ENCODE data around the gene PTPRJ.
"Not testable (repeated sequence)": the region's sequence is repeated elsewhere in the genome, so short reads cannot be mapped to it uniquely, and the experiment has no call there.

DNA sequence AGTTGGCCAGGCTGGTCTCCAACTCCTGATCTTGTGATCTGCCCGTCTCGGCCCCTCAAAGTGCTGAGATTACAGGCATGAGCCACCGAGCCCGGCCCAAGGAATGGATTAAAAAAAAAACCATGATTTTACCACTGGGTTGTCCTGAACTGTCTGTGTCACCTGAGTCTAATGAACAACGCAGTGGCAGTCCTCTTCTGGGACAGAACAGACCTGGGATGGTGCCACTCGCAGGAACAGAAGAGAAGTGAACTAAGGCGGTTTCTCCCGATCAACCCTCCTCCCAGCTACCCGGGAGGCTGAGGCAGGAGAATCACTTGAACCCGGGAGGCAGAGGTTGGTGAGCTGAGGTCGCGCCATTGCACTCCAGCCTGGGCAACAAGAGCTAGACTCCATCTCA lies 46.6 kb upstream of the PTPRJ start:
- TF ChIP-seq, protein P1, sequence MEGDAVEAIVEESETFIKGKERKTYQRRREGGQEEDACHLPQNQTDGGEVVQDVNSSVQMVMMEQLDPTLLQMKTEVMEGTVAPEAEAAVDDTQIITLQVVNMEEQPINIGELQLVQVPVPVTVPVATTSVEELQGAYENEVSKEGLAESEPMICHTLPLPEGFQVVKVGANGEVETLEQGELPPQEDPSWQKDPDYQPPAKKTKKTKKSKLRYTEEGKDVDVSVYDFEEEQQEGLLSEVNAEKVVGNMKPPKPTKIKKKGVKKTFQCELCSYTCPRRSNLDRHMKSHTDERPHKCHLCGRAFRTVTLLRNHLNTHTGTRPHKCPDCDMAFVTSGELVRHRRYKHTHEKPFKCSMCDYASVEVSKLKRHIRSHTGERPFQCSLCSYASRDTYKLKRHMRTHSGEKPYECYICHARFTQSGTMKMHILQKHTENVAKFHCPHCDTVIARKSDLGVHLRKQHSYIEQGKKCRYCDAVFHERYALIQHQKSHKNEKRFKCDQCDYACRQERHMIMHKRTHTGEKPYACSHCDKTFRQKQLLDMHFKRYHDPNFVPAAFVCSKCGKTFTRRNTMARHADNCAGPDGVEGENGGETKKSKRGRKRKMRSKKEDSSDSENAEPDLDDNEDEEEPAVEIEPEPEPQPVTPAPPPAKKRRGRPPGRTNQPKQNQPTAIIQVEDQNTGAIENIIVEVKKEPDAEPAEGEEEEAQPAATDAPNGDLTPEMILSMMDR (conservative IDR thresholded peaks at IDR 0.05; ENCODE audit: low read depth, low read length) = not testable (repeated sequence)
- not testable (repeated sequence) for TF ChIP-seq EZH2 (IDR thresholded peaks at IDR 0.05; ENCODE audit: borderline replicate concordance, low read depth, low read length, poor library complexity, severe bottlenecking)

All from A673 (cell line).